ENCODE measurements around the gene SVBP.

SVBP gene

GRCh38 chr1:42765832-42766740 lies 51.1 kb downstream of the SVBP start:
- H2AFZ ChIP-seq (ENCODE audit: low read length) = peak overlapping the region; percentile 88
- peak overlapping the region; percentile 95 for H3K4me2 ChIP-seq (ENCODE audit: low read depth, low read length, poor library complexity, severe bottlenecking)
- H3K27me3 ChIP-seq (ENCODE audit: insufficient read depth, low read length, poor library complexity, severe bottlenecking) = no peaks in the 10 kb centered on the region
- H4K20me1 ChIP-seq (ENCODE audit: insufficient read depth, low read length, poor library complexity, severe bottlenecking) = peaks cover 18% of the 10 kb centered on the region
- H3K4me3 ChIP-seq (ENCODE audit: low read length, poor library complexity, severe bottlenecking) = peak overlapping the region; percentile 83
- H3K4me1 ChIP-seq (ENCODE audit: insufficient read depth, low read length, poor library complexity, severe bottlenecking) = peaks cover 50% of the 10 kb centered on the region
- TF ChIP-seq CTCF (conservative IDR thresholded peaks at IDR 0.05; ENCODE audit: low read length) (peak; percentile 68), EZH2phosphoT487 (IDR thresholded peaks at IDR 0.05; ENCODE audit: borderline replicate concordance) (no peak)
- H3K9me3 ChIP-seq (ENCODE audit: insufficient read depth, low read depth, low read length) = no peaks in the 10 kb centered on the region
- H3K9me2 ChIP-seq (replicated peaks; ENCODE audit: low read depth, low read length) = no peaks in the 10 kb centered on the region
- H3F3A ChIP-seq (ENCODE audit: low read depth) = no peaks in the 10 kb centered on the region
- H3K9ac ChIP-seq (ENCODE audit: low read depth, low read length, poor library complexity, severe bottlenecking) = peak overlapping the region; percentile 79
- peaks cover 8% of the 10 kb centered on the region; the same call in 1 of the 2 replicates for H3K36me3 ChIP-seq (ENCODE audit: insufficient read depth, low read length)
- H3K79me2 ChIP-seq (ENCODE audit: insufficient read depth, low read length) = peaks cover 72% of the 10 kb centered on the region

- TF ChIP-seq EZH2phosphoT487 (IDR thresholded peaks at IDR 0.05; ENCODE audit: borderline replicate concordance) = no peak
- Histone ChIP-seq H3K9ac (ENCODE audit: low read depth, low read length, poor library complexity, severe bottlenecking) (peak overlapping the region; percentile 79), H2AFZ (ENCODE audit: low read length) (no peak overlapping the region), H3K9me2 (replicated peaks; ENCODE audit: low read depth, low read length) (no peaks in the 10 kb centered on the region), H4K20me1 (ENCODE audit: insufficient read depth, low read length, poor library complexity, severe bottlenecking) (peaks cover 18% of the 10 kb centered on the region), H3K4me3 (ENCODE audit: low read length, poor library complexity, severe bottlenecking) (peak overlapping the region; percentile 83), H3K27me3 (ENCODE audit: insufficient read depth, low read length, poor library complexity, severe bottlenecking) (no peaks in the 10 kb centered on the region), H3K4me2 (ENCODE audit: low read depth, low read length, poor library complexity, severe bottlenecking) (peak overlapping the region; percentile 95), H3K9me3 (ENCODE audit: insufficient read depth, low read depth, low read length) (no peaks in the 10 kb centered on the region), H3K36me3 (ENCODE audit: insufficient read depth, low read length) (peaks cover 8% of the 10 kb centered on the region; the same call in 1 of the 2 replicates), H3F3A (ENCODE audit: low read depth) (no peaks in the 10 kb centered on the region), H3K79me2 (ENCODE audit: insufficient read depth, low read length) (peaks cover 65% of the 10 kb centered on the region), H3K4me1 (ENCODE audit: insufficient read depth, low read length, poor library complexity, severe bottlenecking) (peaks cover 45% of the 10 kb centered on the region)
Measured at GRCh38 chr1:42765269-42765668, 51.9 kb downstream of the SVBP start.

- TF ChIP-seq EZH2phosphoT487 (IDR thresholded peaks at IDR 0.05; ENCODE audit: borderline replicate concordance) (no peak), CTCF (conservative IDR thresholded peaks at IDR 0.05; ENCODE audit: low read length) (no peak)
- Histone ChIP-seq H3K4me2 (ENCODE audit: low read depth, low read length, poor library complexity, severe bottlenecking) (peak overlapping the region; percentile 41), H3K9me3 (ENCODE audit: insufficient read depth, low read depth, low read length) (no peaks in the 10 kb centered on the region), H4K20me1 (ENCODE audit: insufficient read depth, low read length, poor library complexity, severe bottlenecking) (peaks cover 18% of the 10 kb centered on the region), H2AFZ (ENCODE audit: low read length) (no peak overlapping the region), H3K4me1 (ENCODE audit: insufficient read depth, low read length, poor library complexity, severe bottlenecking) (peaks cover 28% of the 10 kb centered on the region), H3K9ac (ENCODE audit: low read depth, low read length, poor library complexity, severe bottlenecking) (no peak overlapping the region), H3K79me2 (ENCODE audit: insufficient read depth, low read length) (peaks cover 38% of the 10 kb centered on the region), H3F3A (ENCODE audit: low read depth) (no peaks in the 10 kb centered on the region), H3K4me3 (ENCODE audit: low read length, poor library complexity, severe bottlenecking) (no peak overlapping the region), H3K36me3 (ENCODE audit: insufficient read depth, low read length) (peaks cover 20% of the 10 kb centered on the region; the same call in 1 of the 2 replicates), H3K27me3 (ENCODE audit: insufficient read depth, low read length, poor library complexity, severe bottlenecking) (no peaks in the 10 kb centered on the region), H3K9me2 (replicated peaks; ENCODE audit: low read depth, low read length) (no peaks in the 10 kb centered on the region)
Measured at GRCh38 chr1:42762269-42762668, 54.9 kb downstream of the SVBP start.

Measured in Loucy (cell line).